LNCAP (cell line): ENCODE data around the gene PIK3IP1.

Experiments used
- CTCF ChIP-seq: fragments of 450-650 bp; IDR thresholded peaks from 2 replicates; pipeline ENCODE4 v1.5.1; 2017; ENCODE audit warnings: mild to moderate bottlenecking

The PIK3IP1 gene

GRCh38 chr22:31263896-31264640 lies 28.2 kb downstream of the PIK3IP1 start:
- TF ChIP-seq CTCF, result no peak

- TF ChIP-seq CTCF, result no peak
These were observed 29.8 kb downstream of the PIK3IP1 start for GRCh38 chr22:31262312-31263133.

- TF ChIP-seq CTCF, result no peak
These were observed 31.8 kb downstream of the PIK3IP1 start for GRCh38 chr22:31260474-31260856.

GRCh38 chr22:31259798-31260473 lies 32.4 kb downstream of the PIK3IP1 start:
- TF ChIP-seq CTCF, result no peak

- no peak; the same call in 1 of the 2 replicates for TF ChIP-seq CTCF
These were observed 38.3 kb downstream of the PIK3IP1 start for GRCh38 chr22:31253949-31254348.

- TF ChIP-seq CTCF, result no peak
These were observed 41.3 kb downstream of the PIK3IP1 start for GRCh38 chr22:31250740-31251600.
